GM06990 (cell line): ENCODE results near the gene C14orf119.

ENCODE experiments used
- DNase-seq: peaks from one replicate; pipeline ENCODE4 v3.0.0-alpha.2; 2011; ENCODE audit not compliant: insufficient read length; ENCODE audit errors: extremely low read depth
- H3K27me3 ChIP-seq: replicated peaks from 2 replicates; pipeline ENCODE4 v1.6.0; 2011; ENCODE audit warnings: low read length; ENCODE audit not compliant: control insufficient read depth, insufficient read depth
- H3K36me3 ChIP-seq: 2 replicates; pipeline ENCODE4 v1.5.1; 2011; ENCODE audit warnings: low read length; ENCODE audit not compliant: control insufficient read depth, insufficient read depth
- H3K4me3 ChIP-seq: replicated peaks from 2 replicates; pipeline ENCODE4 v1.5.1; 2011; ENCODE audit warnings: low read depth, mild to moderate bottlenecking, control low read depth, low read length
- CTCF ChIP-seq: IDR thresholded peaks from 2 replicates; pipeline ENCODE4 v1.5.1; 2011; ENCODE audit warnings: low read length, control low read depth, mild to moderate bottlenecking, inconsistent platforms; ENCODE audit not compliant: insufficient read depth, poor library complexity, severe bottlenecking

The C14orf119 gene

DNA sequence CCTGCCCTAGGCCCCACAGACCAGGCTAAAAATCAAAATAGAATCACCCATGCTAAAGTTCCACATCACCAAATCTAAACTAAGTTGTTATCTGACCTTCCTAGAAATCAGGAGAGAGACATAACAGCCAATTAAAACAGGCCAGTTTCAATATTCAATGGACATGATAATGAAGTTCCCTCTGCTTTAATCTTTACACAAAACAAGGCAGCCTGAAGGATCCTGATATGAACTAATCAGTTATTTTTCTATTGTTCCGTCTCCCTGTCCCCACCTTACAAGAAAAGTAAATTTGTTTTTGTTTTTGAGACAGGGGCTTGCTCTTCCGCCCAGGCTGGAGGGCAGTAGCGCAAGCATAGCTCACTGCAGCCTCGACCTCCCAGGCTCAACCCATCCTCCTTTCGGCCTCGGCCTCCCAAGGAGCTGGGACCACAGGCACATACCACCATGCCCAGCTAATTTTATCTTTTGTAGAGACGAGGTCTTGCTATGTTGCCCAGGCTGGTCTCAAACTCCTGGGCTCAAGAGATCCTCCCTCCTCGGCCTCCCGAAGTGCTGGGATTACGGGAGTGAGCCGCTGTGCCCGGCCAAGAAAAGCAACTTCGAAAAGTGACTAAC, 29.1 kb downstream of the C14orf119 start:
- no peaks in the 10 kb centered on the region; the same call in 1 of the 2 replicates for H3K27me3 ChIP-seq
- no peak for TF ChIP-seq CTCF

DNA sequence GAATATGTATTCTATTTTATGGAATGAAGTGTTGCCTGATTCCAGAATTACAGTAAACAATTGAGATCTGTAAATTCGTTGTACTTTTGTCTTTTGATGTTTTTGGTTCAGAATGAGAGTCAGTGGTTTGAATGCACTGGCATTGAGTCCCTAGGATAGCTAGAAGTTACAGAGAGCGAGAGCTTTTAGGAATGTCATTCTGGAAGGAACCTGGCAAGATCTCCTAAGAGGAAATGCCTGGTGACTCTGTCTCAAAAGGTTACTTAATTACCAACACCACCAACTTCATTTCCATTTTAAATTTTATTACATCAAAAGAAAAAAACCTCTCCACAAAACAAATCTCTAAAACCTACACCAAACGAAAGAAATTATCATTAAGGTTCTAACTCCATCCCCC, 29.7 kb downstream of the C14orf119 start:
- H3K27me3 ChIP-seq: no peaks in the 10 kb centered on the region; the same call in 1 of the 2 replicates
- DNase-seq: no peak
- no peaks in the 10 kb centered on the region for H3K36me3 ChIP-seq
- H3K4me3 ChIP-seq: no peak overlapping the region
- no peak for TF ChIP-seq CTCF

More for the DNA sequence above, 29.1 kb downstream of the C14orf119 start:
- no peak overlapping the region for H3K4me3 ChIP-seq
- DNase-seq: no peak
- no peaks in the 10 kb centered on the region for H3K36me3 ChIP-seq

- no peak for DNase-seq
- Histone ChIP-seq H3K4me3 (no peak overlapping the region), H3K36me3 (no peaks in the 10 kb centered on the region), H3K27me3 (no peaks in the 10 kb centered on the region; the same call in 1 of the 2 replicates)
- no peak for TF ChIP-seq CTCF
Measured at GRCh38 chr14:23125933-23126524, 30.7 kb downstream of the C14orf119 start.

- no peak for TF ChIP-seq CTCF
- no peaks in the 10 kb centered on the region; the same call in 1 of the 2 replicates for H3K27me3 ChIP-seq
- no peak overlapping the region for H3K4me3 ChIP-seq
- no peak for DNase-seq
- H3K36me3 ChIP-seq: no peaks in the 10 kb centered on the region
Measured at GRCh38 chr14:23126548-23127278, 31.4 kb downstream of the C14orf119 start.

DNA sequence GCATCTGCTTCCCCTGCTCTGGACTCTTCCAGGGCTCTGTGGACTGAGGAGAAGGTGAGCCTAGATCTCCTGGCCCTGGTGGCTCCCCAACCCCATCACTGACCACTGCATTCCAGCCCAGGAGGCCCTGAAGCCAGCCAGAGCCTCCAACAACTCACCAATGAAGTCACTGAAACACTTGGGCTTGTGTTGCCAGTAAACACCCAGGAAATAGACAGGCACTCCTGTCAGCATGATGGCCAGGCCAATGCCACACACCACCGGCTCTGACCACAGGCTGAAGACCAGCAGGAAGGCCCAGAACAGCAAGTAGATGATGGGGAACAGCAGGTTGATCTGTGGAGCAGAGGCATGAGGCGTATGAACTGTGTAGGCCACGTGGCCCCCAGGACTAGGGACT, 32.6 kb downstream of the C14orf119 start:
- no peak for TF ChIP-seq CTCF
- H3K36me3 ChIP-seq: no peaks in the 10 kb centered on the region
- DNase-seq: no peak
- no peak overlapping the region for H3K4me3 ChIP-seq
- no peaks in the 10 kb centered on the region; the same call in 1 of the 2 replicates for H3K27me3 ChIP-seq
